HG03521 (cell line): Measurements from ENCODE around the gene TMEM170A.
A peak's percentile ranks its signal among the peaks of the same experiment; 100 is the strongest.
"Not testable (repeated sequence)": the region's sequence is repeated elsewhere in the genome, so short reads cannot be mapped to it uniquely, and the experiment has no call there.

ENCODE experiments used
- ATAC-seq: cut with Tn5 transposase; IDR thresholded peaks from one replicate; pipeline ENCODE4 v1.9.1; 2021; ENCODE audit warnings: mild to moderate bottlenecking, moderate library complexity; ENCODE audit not compliant: unreplicated experiment

TMEM170A gene

GRCh38 chr16:75464122-75464918, at the start of gene TMEM170A:
TSS of gene TMEM170A (minus strand) at chr16:75464689. CDS start at chr16:75464600, 89 bp downstream.
- peak; percentile 91 for ATAC-seq

- ATAC-seq = no peak
Observed at GRCh38 chr16:75506574-75506973, 42.1 kb upstream of the TMEM170A start.

GRCh38 chr16:75506107-75506506, 41.6 kb upstream of the TMEM170A start:
- no peak for ATAC-seq

- ATAC-seq = no peak
Observed at GRCh38 chr16:75503801-75504200, 39.3 kb upstream of the TMEM170A start.

- ATAC-seq = no peak
Observed at GRCh38 chr16:75502916-75503605, 38.6 kb upstream of the TMEM170A start.

- not testable (repeated sequence) for ATAC-seq
Observed at GRCh38 chr16:75501820-75502219, 37.3 kb upstream of the TMEM170A start.

GRCh38 chr16:75501359-75501758, 36.9 kb upstream of the TMEM170A start:
- ATAC-seq = no peak

GRCh38 chr16:75498605-75499322, 34.3 kb upstream of the TMEM170A start:
- ATAC-seq = not testable (repeated sequence)

GRCh38 chr16:75497558-75497957, 33.1 kb upstream of the TMEM170A start:
- ATAC-seq = no peak

- ATAC-seq = peak; percentile 58
Observed at GRCh38 chr16:75495076-75495674, 30.7 kb upstream of the TMEM170A start, which contains the start of gene CHST6. TSS of gene CHST6 (minus strand) at chr16:75495441. CDS start at chr16:75479828, 15,613 bp downstream.

GRCh38 chr16:75494661-75495075, 30.2 kb upstream of the TMEM170A start:
- ATAC-seq = no peak

- ATAC-seq = no peak
Observed at GRCh38 chr16:75494184-75494583, 29.7 kb upstream of the TMEM170A start.

- no peak for ATAC-seq
Observed at GRCh38 chr16:75491876-75492275, 27.4 kb upstream of the TMEM170A start.

GRCh38 chr16:75488322-75488721, 23.8 kb upstream of the TMEM170A start:
- no peak for ATAC-seq

GRCh38 chr16:75486676-75487313, 22.3 kb upstream of the TMEM170A start:
- peak; percentile 39 for ATAC-seq

- no peak for ATAC-seq
Observed at GRCh38 chr16:75486014-75486675, 21.7 kb upstream of the TMEM170A start.

GRCh38 chr16:75485230-75486013, 20.9 kb upstream of the TMEM170A start:
- ATAC-seq = no peak

GRCh38 chr16:75483222-75483621, 18.7 kb upstream of the TMEM170A start:
- ATAC-seq = no peak
